ENCODE results near the gene TMCC1.
A peak's percentile ranks its signal among the peaks of the same experiment; 100 is the strongest.

The TMCC1 gene

GRCh38 chr3:129629011-129629410, 264.5 kb downstream of the TMCC1 start:
- TF ChIP-seq CTCF (IDR thresholded peaks at IDR 0.05; ENCODE audit: control insufficient read depth, extremely low read depth, insufficient read depth), result no peak
- DNase-seq (ENCODE audit: low read depth), result no peak
- no peak overlapping the region for H3K4me3 ChIP-seq (ENCODE audit: low read depth, low read length)

GRCh38 chr3:129628169-129628522, 265.4 kb downstream of the TMCC1 start:
- TF ChIP-seq CTCF (IDR thresholded peaks at IDR 0.05; ENCODE audit: control insufficient read depth, extremely low read depth, insufficient read depth), result no peak
- DNase-seq (ENCODE audit: low read depth), result no peak
- no peak overlapping the region for H3K4me3 ChIP-seq (ENCODE audit: low read depth, low read length)

- H3K4me3 ChIP-seq (ENCODE audit: low read depth, low read length), result no peak overlapping the region
- peak; percentile 88 for TF ChIP-seq CTCF (IDR thresholded peaks at IDR 0.05; ENCODE audit: control insufficient read depth, extremely low read depth, insufficient read depth)
- DNase-seq (ENCODE audit: low read depth), result peak; percentile 13
Observed at GRCh38 chr3:129627350-129628168, 266.0 kb downstream of the TMCC1 start.

GRCh38 chr3:129626744-129627349, 266.7 kb downstream of the TMCC1 start:
- TF ChIP-seq CTCF (IDR thresholded peaks at IDR 0.05; ENCODE audit: control insufficient read depth, extremely low read depth, insufficient read depth), result no peak
- no peak overlapping the region for H3K4me3 ChIP-seq (ENCODE audit: low read depth, low read length)
- DNase-seq (ENCODE audit: low read depth), result no peak

- H3K4me3 ChIP-seq (ENCODE audit: low read depth, low read length), result no peak overlapping the region
- DNase-seq (ENCODE audit: low read depth), result no peak
- no peak for TF ChIP-seq CTCF (IDR thresholded peaks at IDR 0.05; ENCODE audit: control insufficient read depth, extremely low read depth, insufficient read depth)
Observed at GRCh38 chr3:129625072-129625874, 268.2 kb downstream of the TMCC1 start.

GRCh38 chr3:129624347-129625071, 269.0 kb downstream of the TMCC1 start:
- TF ChIP-seq CTCF (IDR thresholded peaks at IDR 0.05; ENCODE audit: control insufficient read depth, extremely low read depth, insufficient read depth), result no peak
- no peak overlapping the region for H3K4me3 ChIP-seq (ENCODE audit: low read depth, low read length)
- no peak for DNase-seq (ENCODE audit: low read depth)

All from LNCaP clone FGC (cell line).